MG63 (cell line): ENCODE measurements around the gene NOS1AP. TPM values are rescaled to one million over a fixed set of nuclear protein-coding genes. Genes with fewer than 3 reads are reported as not detected.
"Not testable (repeated sequence)": the region's sequence is repeated elsewhere in the genome, so short reads cannot be mapped to it uniquely, and the experiment has no call there.

Experiments used
- DNase-seq: peaks from one replicate; pipeline ENCODE4 v3.0.0-alpha.2; 2020
- H3K27me3 ChIP-seq: fragments of 250-450 bp; sonication (Bioruptor Pico); 2 replicates; pipeline ENCODE4 v1.5.1; 2020; ENCODE audit warnings: mild to moderate bottlenecking, moderate library complexity
- H3K36me3 ChIP-seq: fragments of 250-450 bp; sonication (Bioruptor Pico); 2 replicates; pipeline ENCODE4 v1.5.1; 2020; ENCODE audit warnings: mild to moderate bottlenecking, moderate library complexity
- H3K4me3 ChIP-seq: fragments of 250-450 bp; sonication (Bioruptor Pico); 2 replicates; pipeline ENCODE4 v1.5.1; 2020; ENCODE audit warnings: mild to moderate bottlenecking, moderate library complexity
- H3K9me3 ChIP-seq: fragments of 250-450 bp; sonication (Bioruptor Pico); 2 replicates; pipeline ENCODE4 v1.5.1; 2020; ENCODE audit warnings: mild to moderate bottlenecking, moderate library complexity
- total RNA-seq: library from RNA; depleted of rRNA; stranded (reverse); fragments of >200 nt; shearing (Covaris generic); gene quantifications from 2 replicates; pipeline ENCODE4 v1.2.3, GENCODE V29; 2014; ENCODE audit warnings: low replicate concordance

Gene NOS1AP
- total RNA-seq, 1 experiment from 2014 or later: not detected

GRCh38 chr1:162042361-162042760 is 27.1 kb upstream of the NOS1AP start:
- Histone ChIP-seq H3K4me3 (no peak overlapping the region), H3K9me3 (no peaks in the 10 kb centered on the region; the same call in 1 of the 2 replicates), H3K27me3 (peaks cover 3% of the 10 kb centered on the region; the same call in 1 of the 2 replicates), H3K36me3 (no peaks in the 10 kb centered on the region)
- DNase-seq: no peak

- no peaks in the 10 kb centered on the region for H3K36me3 ChIP-seq
- DNase-seq: no peak
- no peak overlapping the region for H3K4me3 ChIP-seq
- H3K9me3 ChIP-seq: no peaks in the 10 kb centered on the region; the same call in 1 of the 2 replicates
- no peaks in the 10 kb centered on the region for H3K27me3 ChIP-seq
Measured at GRCh38 chr1:162046921-162047320, 22.6 kb upstream of the NOS1AP start.

- not testable (repeated sequence) for H3K27me3 ChIP-seq, H3K36me3 ChIP-seq, DNase-seq
Measured at GRCh38 chr1:162053949-162054348, 15.5 kb upstream of the NOS1AP start.

GRCh38 chr1:162055062-162055461 is 14.4 kb upstream of the NOS1AP start:
- peak; percentile 88 for DNase-seq

More at GRCh38 chr1:162053949-162054348, 15.5 kb upstream of the NOS1AP start:
- not testable (repeated sequence) for H3K4me3 ChIP-seq, H3K9me3 ChIP-seq

GRCh38 chr1:162056043-162056442 is 13.4 kb upstream of the NOS1AP start:
- Histone ChIP-seq H3K4me3 (no peak overlapping the region), H3K27me3 (no peaks in the 10 kb centered on the region; the same call in 1 of the 2 replicates), H3K36me3 (no peaks in the 10 kb centered on the region), H3K9me3 (no peaks in the 10 kb centered on the region)
- DNase-seq: peak; percentile 57

More at GRCh38 chr1:162055062-162055461, 14.4 kb upstream of the NOS1AP start:
- Histone ChIP-seq H3K4me3 (no peak overlapping the region), H3K9me3 (no peaks in the 10 kb centered on the region), H3K36me3 (no peaks in the 10 kb centered on the region), H3K27me3 (no peaks in the 10 kb centered on the region; the same call in 1 of the 2 replicates)

- no peak for DNase-seq
- Histone ChIP-seq H3K9me3 (no peaks in the 10 kb centered on the region), H3K36me3 (no peaks in the 10 kb centered on the region), H3K27me3 (no peaks in the 10 kb centered on the region; the same call in 1 of the 2 replicates), H3K4me3 (no peak overlapping the region)
Measured at GRCh38 chr1:162056579-162056978, 12.9 kb upstream of the NOS1AP start.

GRCh38 chr1:162059721-162060120 is 9.8 kb upstream of the NOS1AP start:
- Histone ChIP-seq H3K4me3 (no peak overlapping the region), H3K36me3 (no peaks in the 10 kb centered on the region), H3K9me3 (no peaks in the 10 kb centered on the region), H3K27me3 (no peaks in the 10 kb centered on the region; the same call in 1 of the 2 replicates)
- DNase-seq: no peak

- no peak for DNase-seq
- H3K4me3 ChIP-seq: no peak overlapping the region
- no peaks in the 10 kb centered on the region; the same call in 1 of the 2 replicates for H3K27me3 ChIP-seq
- H3K9me3 ChIP-seq: no peaks in the 10 kb centered on the region
- no peaks in the 10 kb centered on the region; the same call in 1 of the 2 replicates for H3K36me3 ChIP-seq
Measured at GRCh38 chr1:162060314-162060713, 9.2 kb upstream of the NOS1AP start.

GRCh38 chr1:162062542-162063015 is 6.9 kb upstream of the NOS1AP start:
- Histone ChIP-seq H3K9me3 (no peaks in the 10 kb centered on the region), H3K36me3 (no peaks in the 10 kb centered on the region; the same call in 1 of the 2 replicates), H3K27me3 (peaks cover 2% of the 10 kb centered on the region; the same call in 1 of the 2 replicates), H3K4me3 (no peak overlapping the region)
- peak; percentile 9 for DNase-seq

GRCh38 chr1:162065016-162065415 is 4.5 kb upstream of the NOS1AP start:
- Histone ChIP-seq H3K4me3 (no peak overlapping the region), H3K9me3 (no peaks in the 10 kb centered on the region)
- no peak for DNase-seq

GRCh38 chr1:162066836-162067235 is 2.7 kb upstream of the NOS1AP start:
- H3K36me3 ChIP-seq, H3K4me3 ChIP-seq, H3K9me3 ChIP-seq, DNase-seq: not testable (repeated sequence)
- peaks cover 26% of the 10 kb centered on the region for H3K27me3 ChIP-seq

More at GRCh38 chr1:162065016-162065415, 4.5 kb upstream of the NOS1AP start:
- no peaks in the 10 kb centered on the region; the same call in 1 of the 2 replicates for H3K36me3 ChIP-seq
- peaks cover 8% of the 10 kb centered on the region for H3K27me3 ChIP-seq

- DNase-seq: no peak
- H3K36me3 ChIP-seq: no peaks in the 10 kb centered on the region; the same call in 1 of the 2 replicates
- peaks cover 31% of the 10 kb centered on the region for H3K27me3 ChIP-seq
- no peak overlapping the region for H3K4me3 ChIP-seq
- H3K9me3 ChIP-seq: no peaks in the 10 kb centered on the region
Measured at GRCh38 chr1:162067466-162067865, 2.0 kb upstream of the NOS1AP start.

GRCh38 chr1:162068301-162068700 is 1.2 kb upstream of the NOS1AP start:
- peaks cover 33% of the 10 kb centered on the region for H3K27me3 ChIP-seq
- no peaks in the 10 kb centered on the region; the same call in 1 of the 2 replicates for H3K36me3 ChIP-seq
- H3K4me3 ChIP-seq: no peak overlapping the region
- H3K9me3 ChIP-seq: no peaks in the 10 kb centered on the region
- DNase-seq: no peak

GRCh38 chr1:162070094-162070748 is 730 bp downstream of the NOS1AP start:
- no peak for DNase-seq
- peaks cover 35% of the 10 kb centered on the region for H3K27me3 ChIP-seq
- no peaks in the 10 kb centered on the region for H3K36me3 ChIP-seq
- H3K9me3 ChIP-seq: no peaks in the 10 kb centered on the region; the same call in 1 of the 2 replicates
- H3K4me3 ChIP-seq: peak overlapping the region; percentile 47; the same call in 1 of the 2 replicates

- no peak for DNase-seq
- H3K4me3 ChIP-seq: no peak overlapping the region
- no peaks in the 10 kb centered on the region; the same call in 1 of the 2 replicates for H3K9me3 ChIP-seq
- H3K27me3 ChIP-seq: peaks cover 35% of the 10 kb centered on the region
- no peaks in the 10 kb centered on the region for H3K36me3 ChIP-seq
Measured at GRCh38 chr1:162070825-162071224, 1.3 kb downstream of the NOS1AP start.

- DNase-seq: no peak
- no peaks in the 10 kb centered on the region for H3K36me3 ChIP-seq
- H3K27me3 ChIP-seq: peaks cover 33% of the 10 kb centered on the region
- H3K4me3 ChIP-seq: no peak overlapping the region
- H3K9me3 ChIP-seq: no peaks in the 10 kb centered on the region; the same call in 1 of the 2 replicates
Measured at GRCh38 chr1:162072740-162073139, 3.2 kb downstream of the NOS1AP start.

- Histone ChIP-seq H3K36me3 (no peaks in the 10 kb centered on the region), H3K4me3 (no peak overlapping the region), H3K9me3 (no peaks in the 10 kb centered on the region; the same call in 1 of the 2 replicates), H3K27me3 (peaks cover 28% of the 10 kb centered on the region)
- no peak for DNase-seq
Measured at GRCh38 chr1:162074276-162075005, 5.0 kb downstream of the NOS1AP start.
